HCT116 (cell line): Measurements from ENCODE around the gene FAM32A. TPM values are rescaled to one million over a fixed set of nuclear protein-coding genes. Genes with fewer than 3 reads are reported as not detected.

Experiments
- ATAC-seq: fragments of 200-7000 bp; cut with Tn5 transposase; 2 replicates; pipeline ENCODE4 v1.9.1; 2020; ENCODE audit warnings: mild to moderate bottlenecking, moderate library complexity
- BruUV-seq: library from RNA; stranded (reverse); fragments of 400-500 nt; replicated peaks from 2 replicates; lab custom pipeline; 2021; lab: Mats Ljungman, UMichigan
- CTCF ChIA-PET: fragments of 300-600 bp; sonication (Branson Sonifier 250); formaldehyde crosslinking; loops from one replicate; lab custom pipeline; 2021; ENCODE audit warnings: antibody characterized with exemption; lab: Charles Lee
- POLR2A ChIA-PET: fragments of 300-600, 350-600 bp; sonication (Branson Sonifier 250); formaldehyde crosslinking; loops from one replicate; lab custom pipeline; 2021; ENCODE audit warnings: antibody characterized with exemption; lab: Charles Lee
- RAD21 ChIA-PET, 2 experiments: fragments of 300-600 bp; sonication (Branson Sonifier 250); formaldehyde crosslinking; loops; one replicate each; lab custom pipeline; 2023; ENCODE audit warnings: low total read pairs in 2 of 2; ENCODE audit not compliant: uncharacterized antibody in 2 of 2, unreplicated experiment in 2 of 2, low non-redundant PET in 1 of 2; lab: Charles Lee
- DNase-seq: peaks from one replicate; pipeline ENCODE4 v3.0.0-alpha.2; 2010; ENCODE audit warnings: low read depth, low spot score
- H2AFZ ChIP-seq: fragments of 200-600 bp; shearing (Covaris generic), sonication (generic); 2 replicates; pipeline ENCODE4 v1.6.1; 2017; ENCODE audit warnings: low read depth, mixed run types, mixed read lengths, antibody characterized with exemption, low read length; ENCODE audit not compliant: poor library complexity, severe bottlenecking
- H3K27ac ChIP-seq: 2 replicates; pipeline ENCODE4 v1.5.1; 2012; ENCODE audit warnings: low read depth, low read length
- H3K27me3 ChIP-seq: fragments of 200-600 bp; sonication (generic); 2 replicates; pipeline ENCODE4 v1.6.1; 2016; ENCODE audit warnings: mixed run types, low read length, mixed read lengths; ENCODE audit not compliant: insufficient read depth
- H3K36me3 ChIP-seq, 2 experiments: fragments of 200-500 bp in 1 of 2; fragments of 200-600 bp in 1 of 2; sonication (Bioruptor generic) in 1 of 2; sonication (generic) in 1 of 2; 2 replicates each; pipeline versions ENCODE4 v1.5.1 to v1.6.1; 2014 to 2016; ENCODE audit warnings: low read length in 2 of 2, inconsistent platforms in 1 of 2, mixed read lengths in 1 of 2, mixed run types in 1 of 2; ENCODE audit not compliant: insufficient read depth in 2 of 2, control insufficient read depth in 1 of 2
- H3K4me1 ChIP-seq, 2 experiments: fragments of 200-600 bp in 1 of 2; sonication (generic) in 1 of 2; 2 replicates each; pipeline versions ENCODE4 v1.5.1 to v1.6.1; 2012 to 2017; ENCODE audit warnings: low read length in 2 of 2, inconsistent platforms in 1 of 2, mild to moderate bottlenecking in 1 of 2, mixed read lengths in 1 of 2, mixed run types in 1 of 2, moderate library complexity in 1 of 2; ENCODE audit not compliant: insufficient read depth in 2 of 2, control insufficient read depth in 1 of 2
- H3K4me2 ChIP-seq: fragments of 200-600 bp; sonication (generic); 2 replicates; pipeline ENCODE4 v1.6.1; 2017; ENCODE audit warnings: mixed run types, low read length, mixed read lengths
- H3K4me3 ChIP-seq, 2 experiments: fragments of 200-600 bp in 1 of 2; sonication (generic) in 1 of 2; replicated peaks in 1 of 2; 2 replicates each; pipeline ENCODE4 v1.5.1; 2011 to 2016; ENCODE audit warnings: low read length in 2 of 2, control low read depth in 1 of 2, low read depth in 1 of 2, mild to moderate bottlenecking in 1 of 2, mixed read lengths in 1 of 2, mixed run types in 1 of 2
- H3K79me2 ChIP-seq: fragments of 200-600 bp; sonication (generic); 2 replicates; pipeline ENCODE4 v1.6.1; 2017; ENCODE audit warnings: mild to moderate bottlenecking, mixed run types, low read length, moderate library complexity, mixed read lengths; ENCODE audit not compliant: insufficient read depth
- H3K9ac ChIP-seq: fragments of 200-600 bp; sonication (generic); 2 replicates; pipeline ENCODE4 v1.6.1; 2016; ENCODE audit warnings: low read length, mixed read lengths
- H3K9me2 ChIP-seq: fragments of 200-600 bp; sonication (generic), shearing (Covaris generic); 2 replicates; pipeline ENCODE4 v1.6.1; 2017; ENCODE audit warnings: mixed run types, mild to moderate bottlenecking, moderate library complexity; ENCODE audit not compliant: insufficient read depth
- H3K9me3 ChIP-seq, 2 experiments: fragments of 200-500 bp in 1 of 2; fragments of 200-600 bp in 1 of 2; sonication (Bioruptor generic) in 1 of 2; sonication (generic) in 1 of 2; 2 replicates each; pipeline ENCODE4 v1.6.1; 2014 to 2017; ENCODE audit warnings: low read length in 2 of 2, mixed read lengths in 2 of 2, inconsistent platforms in 1 of 2, low read depth in 1 of 2, mild to moderate bottlenecking in 1 of 2, mixed run types in 1 of 2, moderate library complexity in 1 of 2; ENCODE audit not compliant: control insufficient read depth in 1 of 2, insufficient read depth in 1 of 2
- H4K20me1 ChIP-seq: fragments of 200-600 bp; sonication (generic), shearing (Covaris generic); 2 replicates; pipeline ENCODE4 v1.6.1; 2017; ENCODE audit warnings: mixed run types, mild to moderate bottlenecking, moderate library complexity; ENCODE audit not compliant: insufficient read depth
- CBX3 ChIP-seq: IDR thresholded peaks from 2 replicates; pipeline ENCODE4 v1.6.1; 2012; ENCODE audit warnings: low read depth
- EGR1 ChIP-seq: IDR thresholded peaks from 2 replicates; pipeline ENCODE4 v1.6.1; 2012; ENCODE audit warnings: low read depth
- FOSL1 ChIP-seq: IDR thresholded peaks from 2 replicates; pipeline ENCODE4 v1.6.1; 2012; ENCODE audit warnings: low read depth
- RAD21 ChIP-seq: IDR thresholded peaks from 2 replicates; pipeline ENCODE4 v1.6.1; 2012; ENCODE audit warnings: low read depth, mild to moderate bottlenecking
- SRF ChIP-seq: IDR thresholded peaks from 2 replicates; pipeline ENCODE4 v1.6.1; 2012; ENCODE audit warnings: low read depth
- intact Hi-C: fragments of 100-400 bp; cut with micrococcal nuclease; formaldehyde crosslinking; loops from 2 replicates; pipeline ENCODE4 v1.10.0; 2022
- total RNA-seq: library from RNA; stranded (reverse); gene quantifications from one replicate; pipeline ENCODE4 v1.2.1, GENCODE V29; 2021; ENCODE audit not compliant: unreplicated experiment
- TF ChIP-seq, protein P1 (sequence below): IDR thresholded peaks from 2 replicates; pipeline ENCODE4 v1.6.1; 2011; ENCODE audit warnings: mild to moderate bottlenecking, low read length, moderate library complexity; ENCODE audit not compliant: insufficient replicate concordance; ENCODE audit errors: extremely low read depth

Gene FAM32A
- total RNA-seq, 1 experiment from 2014 or later, result 61.3 TPM

DNA sequence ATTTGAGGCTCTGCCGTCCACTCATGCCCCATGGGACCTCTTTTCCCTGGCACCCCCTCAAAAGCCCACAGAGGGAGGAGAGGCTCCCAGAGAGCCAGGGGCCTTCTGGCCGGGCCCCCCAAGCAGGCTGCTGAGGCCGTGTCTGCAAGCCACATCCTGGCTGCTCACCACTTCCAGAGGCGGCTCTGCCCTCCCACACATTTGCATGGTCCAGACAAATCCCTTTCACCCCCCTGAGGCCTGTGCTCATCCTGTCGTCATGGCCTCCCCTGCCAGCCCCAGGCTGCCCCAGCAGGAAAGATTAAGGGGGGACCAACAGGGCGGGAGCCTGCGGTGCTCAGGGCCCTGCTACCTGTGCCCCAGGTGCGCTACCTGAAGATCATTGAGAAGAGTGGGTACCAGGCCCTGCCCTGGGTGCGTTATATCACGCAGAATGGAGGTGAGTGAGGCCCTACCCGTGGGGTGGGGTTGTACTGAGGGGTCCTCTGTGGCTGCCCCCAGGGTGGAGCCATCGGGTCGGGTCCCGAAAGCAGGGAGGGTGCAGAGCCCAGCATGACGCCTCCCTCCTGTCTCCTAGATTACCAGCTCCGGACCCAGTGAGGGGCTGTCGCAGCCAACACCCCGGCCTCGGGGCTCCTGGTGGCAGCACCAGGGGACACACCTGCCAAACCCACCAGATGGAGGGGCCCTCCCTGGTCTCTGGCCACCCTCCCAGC lies 48.8 kb downstream of the FAM32A start:
- no peak overlapping the region for H3K4me2 ChIP-seq
- ChIA-PET CTCF (interaction anchor here (1.7 kb wide), 1 partner anchor 149 kb away, joined by 4 read pairs; no protein-coding TSS in a partner anchor), POLR2A (no interaction called here), RAD21 (no interaction called here)
- no peaks in the 10 kb centered on the region for H3K9me3 ChIP-seq
- no TSS peak for BruUV-seq
- no peaks in the 10 kb centered on the region for H3K79me2 ChIP-seq
- no peak overlapping the region for H3K27ac ChIP-seq
- no peak overlapping the region for H2AFZ ChIP-seq
- no peaks in the 10 kb centered on the region for H3K4me1 ChIP-seq
- peaks cover 0 to 5% of the 10 kb centered on the region in 2 experiments; a peak in 2 of 4 replicates for H3K36me3 ChIP-seq
- H4K20me1 ChIP-seq, result no peaks in the 10 kb centered on the region
- intact Hi-C loops, result no loop called here
- H3K4me3 ChIP-seq, result no peak overlapping the region
- no peak overlapping the region for H3K9ac ChIP-seq
- TF ChIP-seq FOSL1 (no peak), EGR1 (no peak)
- no peaks in the 10 kb centered on the region for H3K9me2 ChIP-seq
- DNase-seq (no peak), ATAC-seq (no peak)
- H3K27me3 ChIP-seq, result no peaks in the 10 kb centered on the region

DNA sequence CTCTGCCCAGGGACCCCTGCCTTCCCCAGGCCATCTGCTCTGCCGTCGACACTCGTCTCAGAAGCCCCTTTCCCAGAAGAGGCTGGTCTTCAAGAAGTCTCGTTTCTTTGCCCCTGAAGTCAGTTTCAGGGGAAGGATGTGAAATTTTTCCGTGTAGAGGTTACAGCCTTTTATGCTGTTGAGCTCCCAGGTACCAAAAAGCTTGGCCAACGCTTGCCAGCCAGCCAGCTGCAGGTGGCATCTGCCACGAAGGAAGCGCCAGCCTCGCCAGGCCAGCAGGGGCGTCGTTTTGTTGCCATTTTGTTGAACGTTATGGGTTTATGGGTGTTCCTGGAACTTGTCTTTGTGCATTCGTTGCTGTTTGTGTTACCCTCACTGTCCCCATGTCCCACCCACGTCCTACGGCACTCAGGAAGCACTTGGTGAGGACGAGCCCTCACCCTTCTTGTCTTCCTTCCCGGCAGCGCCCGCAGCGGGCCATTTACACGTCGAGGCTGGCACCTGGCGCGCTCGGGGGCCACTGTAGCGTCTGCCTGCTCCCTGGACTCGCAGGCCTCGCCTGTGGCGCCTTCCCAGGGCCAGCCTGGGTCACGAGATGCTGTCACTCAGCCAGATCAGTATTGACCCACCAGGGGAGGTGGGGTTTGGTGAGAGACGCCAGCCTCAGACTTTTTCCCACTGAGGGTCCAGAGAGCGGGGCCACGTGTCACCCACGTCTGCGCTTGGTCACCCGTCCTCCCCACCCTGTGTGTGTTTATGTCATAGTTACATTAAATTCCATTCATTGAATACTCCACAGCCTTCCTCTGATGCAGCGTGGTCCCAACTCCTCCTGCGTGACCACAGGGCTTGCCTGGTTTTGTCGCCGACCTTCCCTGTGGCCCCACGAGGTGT lies 49.6 kb downstream of the FAM32A start:
- ChIA-PET CTCF (no interaction called here), POLR2A (interaction anchor here (0.5 kb wide), 1 partner anchor 45 kb away, joined by 4 read pairs; no protein-coding TSS in a partner anchor), RAD21 (no interaction called here)
- Histone ChIP-seq H3K9me3 (no peaks in the 10 kb centered on the region), H3K4me2 (no peak overlapping the region), H3K9me2 (no peaks in the 10 kb centered on the region), H3K9ac (no peak overlapping the region), H4K20me1 (no peaks in the 10 kb centered on the region), H3K27me3 (no peaks in the 10 kb centered on the region), H3K27ac (no peak overlapping the region), H3K36me3 (peaks cover 0 to 5% of the 10 kb centered on the region in 2 experiments; a peak in 2 of 4 replicates), H3K79me2 (no peaks in the 10 kb centered on the region), H3K4me1 (no peaks in the 10 kb centered on the region), H2AFZ (no peak overlapping the region), H3K4me3 (no peak overlapping the region)
- BruUV-seq, result no TSS peak
- intact Hi-C loops, result no loop called here
- no peak for TF ChIP-seq SRF
- TF ChIP-seq, protein P1, sequence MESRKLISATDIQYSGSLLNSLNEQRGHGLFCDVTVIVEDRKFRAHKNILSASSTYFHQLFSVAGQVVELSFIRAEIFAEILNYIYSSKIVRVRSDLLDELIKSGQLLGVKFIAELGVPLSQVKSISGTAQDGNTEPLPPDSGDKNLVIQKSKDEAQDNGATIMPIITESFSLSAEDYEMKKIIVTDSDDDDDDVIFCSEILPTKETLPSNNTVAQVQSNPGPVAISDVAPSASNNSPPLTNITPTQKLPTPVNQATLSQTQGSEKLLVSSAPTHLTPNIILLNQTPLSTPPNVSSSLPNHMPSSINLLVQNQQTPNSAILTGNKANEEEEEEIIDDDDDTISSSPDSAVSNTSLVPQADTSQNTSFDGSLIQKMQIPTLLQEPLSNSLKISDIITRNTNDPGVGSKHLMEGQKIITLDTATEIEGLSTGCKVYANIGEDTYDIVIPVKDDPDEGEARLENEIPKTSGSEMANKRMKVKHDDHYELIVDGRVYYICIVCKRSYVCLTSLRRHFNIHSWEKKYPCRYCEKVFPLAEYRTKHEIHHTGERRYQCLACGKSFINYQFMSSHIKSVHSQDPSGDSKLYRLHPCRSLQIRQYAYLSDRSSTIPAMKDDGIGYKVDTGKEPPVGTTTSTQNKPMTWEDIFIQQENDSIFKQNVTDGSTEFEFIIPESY, result no peak
- TF ChIP-seq RAD21, result no peak
- no peak for TF ChIP-seq CBX3
- no peak for ATAC-seq
- no peak for DNase-seq
